ENCODE measurements around the gene PTPRG. TPM values are rescaled to one million over a fixed set of nuclear protein-coding genes. Genes with fewer than 3 reads are reported as not detected.

The PTPRG gene
- total RNA-seq, 1 donor from 2014 or later = 11.1 TPM

- H3K4me3 ChIP-seq (ENCODE audit: low read depth, low read length) = no peak overlapping the region
- no peaks in the 10 kb centered on the region for H3K36me3 ChIP-seq (ENCODE audit: control insufficient read depth, insufficient read depth, low read length)
- no peaks in the 10 kb centered on the region for H3K27me3 ChIP-seq (ENCODE audit: control insufficient read depth, insufficient read depth, low read length)
- DNase-seq (ENCODE audit: low read depth) = no peak
- FAIRE-seq = no peak
- TF ChIP-seq CTCF (IDR thresholded peaks at IDR 0.05; ENCODE audit: insufficient read depth, low read length, severe bottlenecking) = no peak
Observed at GRCh38 chr3:61871644-61872043, 310.3 kb downstream of the PTPRG start.

GRCh38 chr3:61872077-61872706 is 310.8 kb downstream of the PTPRG start:
- Histone ChIP-seq H3K27me3 (ENCODE audit: control insufficient read depth, insufficient read depth, low read length) (no peaks in the 10 kb centered on the region), H3K4me3 (ENCODE audit: low read depth, low read length) (no peak overlapping the region), H3K36me3 (ENCODE audit: control insufficient read depth, insufficient read depth, low read length) (no peaks in the 10 kb centered on the region)
- TF ChIP-seq CTCF (IDR thresholded peaks at IDR 0.05; ENCODE audit: insufficient read depth, low read length, severe bottlenecking) = no peak
- FAIRE-seq (no peak), DNase-seq (ENCODE audit: low read depth) (no peak)

- DNase-seq (ENCODE audit: low read depth) = peak; percentile 33
- Histone ChIP-seq H3K27me3 (ENCODE audit: control insufficient read depth, insufficient read depth, low read length) (no peaks in the 10 kb centered on the region), H3K4me3 (ENCODE audit: low read depth, low read length) (no peak overlapping the region), H3K36me3 (ENCODE audit: control insufficient read depth, insufficient read depth, low read length) (no peaks in the 10 kb centered on the region)
- no peak for TF ChIP-seq CTCF (IDR thresholded peaks at IDR 0.05; ENCODE audit: insufficient read depth, low read length, severe bottlenecking)
- FAIRE-seq = no peak
Observed at GRCh38 chr3:61875046-61875844, 313.9 kb downstream of the PTPRG start.

GRCh38 chr3:61875976-61876671 is 314.8 kb downstream of the PTPRG start:
- H3K36me3 ChIP-seq (ENCODE audit: control insufficient read depth, insufficient read depth, low read length) = no peaks in the 10 kb centered on the region
- TF ChIP-seq CTCF (IDR thresholded peaks at IDR 0.05; ENCODE audit: insufficient read depth, low read length, severe bottlenecking) = no peak
- no peak for FAIRE-seq

GRCh38 chr3:61876797-61877196 is 315.4 kb downstream of the PTPRG start:
- H3K27me3 ChIP-seq (ENCODE audit: control insufficient read depth, insufficient read depth, low read length) = no peaks in the 10 kb centered on the region
- no peak overlapping the region for H3K4me3 ChIP-seq (ENCODE audit: low read depth, low read length)
- no peak for TF ChIP-seq CTCF (IDR thresholded peaks at IDR 0.05; ENCODE audit: insufficient read depth, low read length, severe bottlenecking)
- H3K36me3 ChIP-seq (ENCODE audit: control insufficient read depth, insufficient read depth, low read length) = no peaks in the 10 kb centered on the region
- DNase-seq (ENCODE audit: low read depth) = no peak
- FAIRE-seq = no peak

More at GRCh38 chr3:61875976-61876671, 314.8 kb downstream of the PTPRG start:
- no peak overlapping the region for H3K4me3 ChIP-seq (ENCODE audit: low read depth, low read length)
- no peak for DNase-seq (ENCODE audit: low read depth)
- no peaks in the 10 kb centered on the region for H3K27me3 ChIP-seq (ENCODE audit: control insufficient read depth, insufficient read depth, low read length)
